Stimulated activated CD4-positive, alpha-beta T cell treated with anti-CD3 and anti-CD28 coated beads, Interleukin-4, amount 100 ng/mL, for 48 hours (primary cell): ENCODE data around the gene CHRNA1.

Experiments used
- DNase-seq, 2 donors: peaks; one replicate each; pipeline ENCODE4 v3.0.0-alpha.2; 2020; ENCODE audit warnings: low read depth in 2 of 2

The CHRNA1 gene

GRCh38 chr2:174781996-174782395 is 17.7 kb upstream of the CHRNA1 start:
- no peak for DNase-seq

- DNase-seq: no peak
Measured at GRCh38 chr2:174781298-174781697, 17.0 kb upstream of the CHRNA1 start.

- no peak for DNase-seq
Measured at GRCh38 chr2:174780856-174781255, 16.6 kb upstream of the CHRNA1 start.

- no peak for DNase-seq
Measured at GRCh38 chr2:174780191-174780840, 16.0 kb upstream of the CHRNA1 start.

- DNase-seq: no peak
Measured at GRCh38 chr2:174779361-174779928, 15.2 kb upstream of the CHRNA1 start.

- DNase-seq: peak; percentile 44 to 63
Measured at GRCh38 chr2:174778085-174778981, 14.1 kb upstream of the CHRNA1 start.

- no peak for DNase-seq
Measured at GRCh38 chr2:174777347-174778084, 13.2 kb upstream of the CHRNA1 start.

GRCh38 chr2:174776675-174777074 is 12.4 kb upstream of the CHRNA1 start:
- DNase-seq: no peak

GRCh38 chr2:174776223-174776622 is 12.0 kb upstream of the CHRNA1 start:
- no peak for DNase-seq

- DNase-seq: no peak
Measured at GRCh38 chr2:174775571-174775980, 11.3 kb upstream of the CHRNA1 start.

- no peak for DNase-seq
Measured at GRCh38 chr2:174774886-174775285, 10.6 kb upstream of the CHRNA1 start.

- DNase-seq: no peak
Measured at GRCh38 chr2:174773215-174773614, 8.9 kb upstream of the CHRNA1 start.

- DNase-seq: no peak
Measured at GRCh38 chr2:174772472-174772801, 8.2 kb upstream of the CHRNA1 start.

GRCh38 chr2:174771631-174772471 is 7.6 kb upstream of the CHRNA1 start:
- peak in 1 of 2 donors; percentile 46 for DNase-seq

- DNase-seq: no peak
Measured at GRCh38 chr2:174771136-174771535, 6.9 kb upstream of the CHRNA1 start.

GRCh38 chr2:174768557-174768956 is 4.3 kb upstream of the CHRNA1 start:
- DNase-seq: no peak

GRCh38 chr2:174766271-174766670 is 2.0 kb upstream of the CHRNA1 start:
- no peak for DNase-seq

- DNase-seq: no peak
Measured at GRCh38 chr2:174765576-174765975, 1.3 kb upstream of the CHRNA1 start.

- no peak for DNase-seq
Measured at GRCh38 chr2:174763780-174764179, 492 bp downstream of the CHRNA1 start.

GRCh38 chr2:174762464-174762863 is 1.8 kb downstream of the CHRNA1 start:
- DNase-seq: no peak

- no peak for DNase-seq
Measured at GRCh38 chr2:174761837-174762236, 2.4 kb downstream of the CHRNA1 start.
